Activated CD4-positive, alpha-beta T cell treated with anti-CD3 and anti-CD28 coated beads, Interleukin-2, amount 50 U/mL, for 16 hours (primary cell): ENCODE measurements around the gene TPST2.

Source experiments
- DNase-seq: peaks from one replicate; pipeline ENCODE4 v3.0.0-alpha.2; 2020

TPST2 gene

DNA sequence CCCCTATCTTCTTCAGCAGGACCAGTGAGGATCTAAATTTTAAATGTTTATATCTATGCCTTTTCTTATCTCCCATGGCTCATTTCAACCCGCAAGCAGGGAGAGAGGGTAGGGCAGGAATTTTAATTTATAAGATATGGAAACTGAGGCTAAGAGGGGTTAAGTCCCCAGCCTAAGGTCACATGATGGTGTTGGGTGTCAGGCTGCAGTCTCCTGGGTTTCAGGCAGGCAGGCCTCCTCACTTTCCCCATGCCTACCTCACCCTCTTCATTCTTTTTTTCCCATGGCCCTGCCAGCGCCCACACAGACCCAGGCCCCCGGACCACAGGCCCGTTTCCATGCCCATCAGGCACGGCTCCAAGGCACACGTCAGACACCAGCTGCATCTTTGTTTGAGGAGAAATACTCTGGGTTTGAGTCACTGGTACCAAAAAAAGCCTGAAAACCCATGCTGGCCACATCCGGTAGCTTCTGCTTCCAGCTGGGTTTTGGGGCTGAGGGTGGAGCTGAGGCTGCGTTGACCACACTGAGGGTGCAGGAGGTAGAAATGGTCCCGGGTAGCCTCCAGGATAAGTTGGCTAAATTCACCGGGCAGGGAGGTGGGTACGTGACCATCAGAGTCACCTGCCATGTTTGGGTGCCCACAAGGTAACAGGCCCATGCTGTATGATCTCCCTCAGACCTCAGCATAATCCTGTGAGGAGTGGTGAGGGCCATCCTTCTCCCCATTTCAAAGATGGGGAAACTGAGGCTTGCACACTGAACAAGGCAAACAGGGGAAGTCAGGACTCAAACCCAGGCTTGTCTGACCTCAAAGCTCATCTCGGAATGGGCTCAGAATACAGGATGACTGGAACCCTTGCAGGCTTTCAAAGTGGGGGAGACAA, 20.4 kb upstream of the TPST2 start:
- DNase-seq, result peak; percentile 80

DNA sequence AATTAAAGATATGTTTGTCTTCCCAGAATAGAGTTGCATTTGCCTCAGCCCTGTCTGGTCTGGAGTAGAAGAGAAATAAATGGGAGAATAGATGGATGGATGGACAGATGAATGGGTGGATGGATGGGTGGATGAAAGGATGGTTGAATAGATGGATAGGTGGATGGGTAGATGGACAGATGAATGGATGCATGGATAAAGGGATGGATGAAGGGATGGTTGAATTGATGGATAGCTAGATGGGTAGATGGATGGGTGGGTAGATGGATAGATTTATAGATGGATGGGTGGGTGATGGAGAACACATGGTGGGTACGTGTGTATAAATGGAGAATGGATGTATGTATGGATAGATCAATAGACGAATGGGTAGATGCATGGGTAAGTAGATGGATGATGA, 19.4 kb upstream of the TPST2 start:
- no peak for DNase-seq

DNA sequence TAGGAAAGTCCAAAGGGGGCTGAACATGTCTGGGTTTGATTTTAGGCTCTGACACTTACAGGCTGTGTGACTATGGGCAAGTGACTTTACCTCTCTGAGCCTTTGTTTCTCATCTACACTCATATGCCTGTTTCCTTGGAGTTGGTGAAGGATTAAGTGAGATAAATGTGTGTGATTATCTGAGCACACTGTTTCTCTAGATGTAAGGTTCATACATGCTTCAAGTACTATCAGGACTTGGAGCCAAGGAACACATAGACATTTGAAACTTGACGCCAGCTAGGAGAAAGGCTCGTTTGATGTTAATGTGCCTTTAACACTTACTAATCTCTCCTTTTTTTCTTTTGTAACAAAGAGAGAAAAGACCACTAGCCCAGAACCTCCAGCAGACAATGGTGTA, 18.2 kb upstream of the TPST2 start:
- no peak for DNase-seq

DNA sequence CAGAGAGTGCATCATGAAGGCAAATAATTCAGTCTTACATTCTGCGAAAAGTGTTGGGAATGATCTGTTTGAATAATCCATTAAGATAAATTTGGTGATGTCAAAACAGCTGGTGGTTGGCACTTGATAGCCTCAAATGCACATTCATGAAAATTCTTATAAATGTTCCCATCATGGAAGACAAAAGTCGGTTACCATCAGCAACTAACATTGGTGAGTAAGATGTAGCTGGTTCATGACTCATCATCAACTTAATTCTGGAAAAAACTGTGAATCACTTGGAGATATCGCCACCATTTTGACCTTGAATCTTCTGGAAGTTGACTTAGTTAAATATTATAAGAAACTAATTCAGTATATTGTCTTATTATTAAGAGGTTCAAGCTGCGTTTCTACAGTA, 16.7 kb upstream of the TPST2 start:
- no peak for DNase-seq

DNA sequence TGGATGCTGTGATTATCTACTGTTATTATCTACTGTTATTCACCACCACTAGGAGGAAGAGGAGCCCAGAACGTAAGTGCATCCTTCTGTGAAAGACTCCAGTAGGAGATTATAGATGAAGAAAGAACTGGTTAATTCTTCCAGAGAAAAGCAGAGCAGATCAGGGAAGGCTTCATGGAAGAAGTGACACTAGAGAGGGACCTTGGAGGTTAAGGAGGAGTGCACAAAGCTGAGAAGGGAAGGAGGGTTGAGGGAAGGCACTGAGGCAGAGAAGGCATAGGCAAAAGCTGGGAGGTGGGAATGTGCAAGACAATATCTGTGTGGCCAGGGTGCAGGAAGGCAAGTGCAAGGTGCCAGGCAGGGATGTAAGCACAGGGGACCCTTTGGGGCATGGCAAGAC, 14.4 kb upstream of the TPST2 start:
- DNase-seq, result no peak

DNA sequence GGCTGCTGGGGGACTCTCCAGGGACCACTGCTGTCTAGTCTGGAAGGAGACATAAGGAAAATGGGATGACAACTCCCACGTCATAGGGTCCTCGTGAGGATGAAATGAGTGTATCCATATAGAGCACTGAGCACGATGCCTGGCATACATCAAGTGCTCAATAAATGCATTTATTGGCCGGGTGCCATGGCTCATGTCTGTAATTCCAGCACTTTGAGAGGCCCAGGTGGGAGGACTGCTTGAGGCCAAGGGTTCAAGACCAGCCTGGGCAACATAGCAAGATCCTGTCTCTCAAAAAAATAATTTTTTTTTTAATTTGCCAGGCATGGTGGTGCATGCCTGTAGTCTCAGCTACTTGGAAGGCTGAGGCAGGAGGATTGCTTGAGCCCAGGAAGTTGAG, 12.2 kb upstream of the TPST2 start:
- DNase-seq, result no peak

DNA sequence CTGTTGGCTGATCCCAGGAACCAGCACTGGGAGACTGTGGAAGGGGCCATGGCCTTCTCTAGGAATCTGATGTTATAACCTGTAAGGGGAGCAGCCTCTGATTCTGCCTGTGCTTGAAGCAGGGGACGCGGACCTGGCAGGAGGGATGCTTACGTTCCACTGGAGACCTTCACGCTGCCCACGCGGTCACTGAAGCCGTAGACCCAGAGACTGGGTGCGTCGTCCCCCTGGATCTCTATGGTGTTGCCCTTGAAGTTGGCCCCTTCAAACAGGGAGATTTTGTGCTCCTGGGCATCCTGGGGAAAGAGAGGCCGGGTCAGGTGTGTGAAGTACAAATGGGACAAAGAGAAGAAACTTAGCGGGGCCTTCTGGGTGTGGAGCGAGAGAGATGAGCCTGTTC, 11.8 kb upstream of the TPST2 start:
- DNase-seq, result no peak

DNA sequence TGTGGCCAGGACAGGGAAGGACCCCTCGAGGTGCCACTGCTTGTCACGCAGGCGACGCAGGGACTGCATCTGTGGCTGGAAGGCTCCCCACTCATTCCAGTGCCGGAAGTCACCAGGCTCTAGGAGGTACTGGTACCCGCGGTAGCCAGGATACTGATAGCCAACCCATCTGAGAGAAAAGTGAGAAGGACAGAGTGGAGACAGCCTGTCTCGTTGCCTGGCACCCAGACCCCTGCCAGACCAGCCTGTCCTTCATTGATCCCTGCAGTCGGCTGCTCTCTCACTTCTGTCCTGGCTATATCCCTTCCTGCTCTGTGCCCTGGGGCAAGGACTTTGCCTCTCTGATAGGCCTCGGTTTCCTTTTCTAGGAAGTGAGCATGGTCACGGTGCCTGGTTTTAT, 9.6 kb upstream of the TPST2 start:
- DNase-seq, result no peak

DNA sequence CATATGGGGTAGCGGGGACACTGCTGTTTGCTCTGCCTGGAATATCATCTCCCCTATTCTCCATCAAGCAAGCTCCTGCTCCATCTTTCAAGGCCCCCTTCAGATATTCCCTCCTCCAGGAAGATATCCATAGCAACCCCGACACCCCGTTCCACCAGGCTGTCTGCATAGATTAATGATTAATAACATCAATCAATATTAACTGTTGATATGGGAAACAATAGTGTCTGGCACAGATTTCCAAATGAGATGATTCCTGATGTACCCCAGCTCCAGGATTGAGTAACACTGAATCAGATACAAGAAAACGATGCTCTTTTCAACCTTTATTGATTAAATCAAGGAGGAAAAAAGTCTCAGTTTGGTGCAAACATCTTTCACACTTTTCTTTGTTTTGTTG, 7.5 kb upstream of the TPST2 start:
- no peak for DNase-seq

DNA sequence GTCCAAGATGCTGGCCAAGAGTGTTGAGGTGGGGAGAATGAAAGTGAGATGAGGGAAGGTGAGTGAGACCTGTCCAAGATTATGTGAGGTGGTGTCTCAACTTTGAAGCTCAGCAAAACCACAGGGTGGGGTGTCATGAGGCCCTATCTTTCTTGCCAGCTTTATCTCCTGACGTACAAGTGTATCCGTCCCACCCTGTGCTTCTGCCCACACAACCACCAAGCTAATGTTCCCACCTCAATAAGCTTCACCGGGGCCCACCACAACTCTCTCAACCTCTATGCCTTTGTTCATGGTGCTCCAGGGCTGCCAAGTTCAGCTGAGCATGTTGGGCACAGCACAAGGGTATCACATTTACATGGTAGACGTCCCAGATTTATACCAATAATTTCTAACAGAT, 7.1 kb upstream of the TPST2 start:
- no peak for DNase-seq

DNA sequence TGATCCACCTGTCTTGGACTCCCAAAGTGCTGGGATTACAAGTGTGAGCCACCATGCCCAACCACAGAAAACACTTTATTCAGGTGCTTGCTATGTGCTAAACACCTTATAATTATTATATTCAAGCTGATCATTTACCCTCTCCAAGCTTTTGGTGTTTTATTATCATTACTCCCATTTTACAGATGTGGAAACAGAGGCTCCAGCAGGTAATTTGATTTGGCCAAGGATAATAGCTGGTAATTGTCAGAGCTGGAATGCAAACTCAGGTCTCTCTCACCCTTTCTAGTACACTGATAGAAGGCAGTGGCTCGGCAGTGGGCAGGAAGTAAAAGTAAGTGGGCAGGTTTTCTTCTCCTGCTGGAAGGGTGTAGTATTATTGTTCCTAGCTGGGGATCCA, 3.8 kb upstream of the TPST2 start:
- no peak for DNase-seq

DNA sequence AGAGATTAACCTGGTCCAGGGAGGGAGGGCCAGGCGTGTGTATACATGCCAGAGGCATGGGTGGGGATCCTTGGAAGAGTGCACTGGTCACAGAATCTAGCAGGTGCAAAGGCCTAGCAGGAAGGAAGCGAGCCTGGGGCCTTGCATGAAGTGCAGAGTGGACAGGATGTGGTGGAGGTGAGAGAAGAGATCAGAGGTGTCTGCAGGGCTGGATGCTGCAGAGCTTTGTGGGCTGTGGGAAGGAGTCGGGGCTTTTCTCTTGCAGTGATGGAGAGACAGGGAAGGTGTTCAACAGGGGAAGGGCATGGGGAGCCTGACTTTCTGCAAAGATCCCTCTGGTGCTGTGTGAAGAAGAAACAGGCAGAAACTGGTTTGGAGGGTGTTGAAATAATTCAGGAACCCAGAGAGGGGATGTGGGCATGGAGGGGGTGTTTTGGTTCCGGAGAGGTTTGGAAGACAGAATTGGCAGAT, 2.5 kb upstream of the TPST2 start:
- DNase-seq, result peak; percentile 73

DNA sequence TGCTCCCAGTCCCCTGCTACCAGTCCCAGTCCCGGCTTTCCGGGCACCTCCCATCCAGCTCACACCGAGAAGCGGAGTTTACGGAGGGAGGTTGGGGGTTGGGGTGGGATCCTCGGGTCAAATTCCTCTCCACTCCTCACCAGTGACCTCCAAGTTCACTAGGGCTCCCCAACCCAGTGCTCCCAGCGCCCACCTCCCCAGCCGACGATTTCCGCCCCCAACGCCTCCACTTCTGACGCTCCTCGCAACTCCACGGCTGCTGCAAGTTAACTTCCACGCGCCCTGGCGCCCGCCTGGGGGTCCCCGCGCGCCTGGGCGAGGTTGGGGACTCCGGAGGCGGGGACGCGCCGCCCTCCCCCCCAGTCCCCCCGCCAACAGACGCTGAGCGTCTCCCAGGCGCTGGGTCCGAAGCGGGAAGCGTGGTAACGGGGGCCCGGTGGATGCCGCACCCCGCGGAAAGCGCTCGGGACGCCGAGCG, 526 bp downstream of the TPST2 start:
- peak; percentile 20 for DNase-seq

DNA sequence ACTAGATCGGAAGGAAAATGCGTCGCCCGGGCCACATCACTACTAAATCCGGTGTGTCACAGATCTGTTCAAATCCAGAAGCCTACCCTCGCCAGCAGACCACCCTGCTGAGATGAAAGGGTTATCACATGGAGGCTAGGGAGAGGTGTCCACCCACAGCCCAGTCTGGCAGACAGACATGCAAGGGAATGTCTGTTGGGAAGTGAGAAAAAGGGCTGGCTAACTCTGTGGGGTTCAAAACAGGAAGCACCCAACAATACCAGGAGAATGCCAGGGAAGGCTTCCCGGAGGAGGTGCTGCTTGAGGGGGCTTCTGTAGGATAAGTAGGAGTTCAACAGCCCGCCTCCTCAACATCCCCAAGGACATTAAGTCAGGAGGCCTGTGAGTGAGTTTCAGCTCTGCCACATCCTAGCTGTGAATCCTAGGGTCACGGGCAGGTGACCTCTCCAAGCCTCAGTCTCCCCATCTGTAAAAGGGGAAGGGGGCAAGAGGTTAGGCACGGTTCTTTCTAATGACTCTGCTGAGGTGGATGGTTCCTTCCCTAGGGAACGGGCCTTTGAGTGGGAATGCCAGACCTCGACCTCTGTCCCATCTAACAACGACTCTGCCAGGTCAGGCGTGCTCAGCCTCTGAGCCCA, 1.1 kb downstream of the TPST2 start:
- no peak for DNase-seq

DNA sequence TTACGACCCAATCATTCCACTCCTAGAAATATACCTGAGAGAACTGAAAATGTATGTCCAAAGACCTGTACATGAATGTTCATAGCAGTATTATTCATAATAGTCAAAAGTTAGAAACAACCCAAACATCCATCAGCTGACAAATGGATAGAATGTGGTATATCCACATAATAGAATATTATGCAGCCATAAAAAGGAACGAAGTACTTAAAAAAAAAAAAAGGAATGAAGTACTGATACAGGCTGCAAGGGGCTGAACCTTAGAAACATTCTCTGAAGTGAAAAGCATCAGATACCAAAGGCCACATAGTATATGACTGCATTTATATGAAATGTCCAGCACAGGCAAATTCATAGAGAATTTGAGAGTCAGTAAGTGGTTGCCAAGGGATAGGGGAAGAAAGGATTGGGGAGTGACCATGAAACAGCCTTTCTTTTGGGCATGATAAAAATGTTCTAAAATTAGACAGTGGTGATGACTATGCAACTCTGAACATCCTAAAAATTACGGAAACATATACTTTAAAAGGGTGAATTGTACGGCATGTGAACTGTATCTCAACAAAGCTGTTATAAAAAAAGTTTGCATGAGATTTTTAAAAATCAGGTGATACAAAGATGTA, 1.8 kb downstream of the TPST2 start:
- DNase-seq, result no peak

DNA sequence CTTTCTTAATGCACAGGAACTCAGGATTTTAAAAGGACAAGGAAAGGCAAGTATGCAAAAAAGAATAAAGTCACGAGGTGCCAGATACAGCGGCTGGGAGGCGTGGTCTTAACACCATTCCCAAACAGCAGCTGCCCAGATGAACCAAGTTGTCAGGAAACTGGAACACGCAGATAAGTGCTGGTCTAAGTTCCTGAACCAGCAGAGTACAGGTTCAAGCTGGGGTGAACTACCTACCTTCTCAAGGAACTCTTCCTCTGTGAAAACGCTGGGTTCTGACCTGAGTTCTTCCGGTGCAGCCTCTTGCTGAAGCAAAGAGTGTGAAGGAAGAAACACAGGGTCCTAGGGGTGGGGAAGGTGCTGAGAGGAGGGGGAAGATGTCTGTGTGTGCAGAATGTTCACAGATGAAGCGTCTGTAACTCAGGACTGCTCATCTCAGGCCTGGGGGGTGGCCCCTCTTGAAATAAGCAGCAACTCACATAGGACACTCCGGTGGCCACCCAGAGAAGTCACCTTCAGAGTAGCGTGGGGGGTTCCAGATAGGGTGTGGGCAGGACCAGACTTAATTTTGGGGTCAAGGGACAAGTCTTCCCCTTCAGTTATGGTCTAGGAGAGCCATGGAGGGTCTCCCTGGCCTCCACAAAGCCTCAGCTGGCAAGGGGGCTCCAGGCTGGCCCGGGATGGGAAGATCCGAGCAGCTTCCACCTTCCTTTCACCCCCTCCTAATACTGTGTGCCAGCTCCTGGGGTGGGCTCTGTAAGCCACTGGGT, 3.2 kb downstream of the TPST2 start:
- DNase-seq, result no peak

DNA sequence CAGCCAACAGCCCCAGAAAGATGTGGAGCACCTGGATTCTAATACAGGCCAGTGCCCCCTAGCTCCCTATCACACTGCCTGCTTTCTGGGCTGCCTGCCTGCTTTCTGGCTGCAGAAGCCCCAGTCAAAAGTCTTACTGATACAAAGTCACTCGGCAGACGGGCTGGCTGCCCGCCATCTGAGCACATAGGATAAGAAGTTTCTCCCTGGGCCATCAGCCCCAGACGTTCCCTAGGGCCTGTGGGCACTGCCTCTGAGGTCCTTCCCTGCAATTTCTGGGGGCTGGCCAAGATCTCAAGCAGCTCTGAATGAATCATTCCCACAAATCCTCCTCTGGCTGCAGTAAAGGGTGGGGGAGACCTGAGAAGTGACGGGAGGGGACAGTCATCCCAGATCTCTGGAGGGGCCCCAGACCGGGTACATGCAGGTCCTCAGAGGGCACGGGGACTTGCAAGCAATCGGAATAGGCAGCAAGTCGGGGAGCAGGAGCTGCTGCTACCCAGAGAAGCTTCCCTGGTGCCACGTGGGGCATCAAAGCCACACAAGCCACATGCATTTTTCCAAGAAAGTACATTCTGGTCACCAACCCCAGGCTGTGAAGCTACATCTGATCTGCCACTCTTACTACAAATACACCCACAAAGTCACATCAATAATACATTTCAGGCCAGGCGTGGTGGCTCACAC, 4.7 kb downstream of the TPST2 start:
- DNase-seq, result no peak

DNA sequence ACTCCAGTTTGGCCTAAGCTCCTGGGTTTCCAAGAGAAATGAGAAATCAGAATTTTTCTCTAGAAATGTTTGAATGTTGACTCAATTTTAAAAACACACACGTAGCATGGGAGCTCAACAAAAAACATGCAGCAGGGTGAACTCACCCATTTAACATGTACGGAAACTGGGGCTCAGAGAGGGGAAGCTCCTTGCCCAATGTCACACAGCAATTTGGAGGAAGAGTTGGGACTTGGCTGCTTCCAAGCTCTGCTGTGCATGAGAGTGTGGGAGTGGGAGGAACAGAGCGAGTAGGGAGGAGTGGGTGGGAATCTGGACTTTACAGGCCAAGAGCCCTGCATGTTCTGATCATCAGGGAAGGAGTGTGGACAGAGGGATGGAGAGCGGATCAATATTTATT, 5.9 kb downstream of the TPST2 start:
- DNase-seq, result no peak

DNA sequence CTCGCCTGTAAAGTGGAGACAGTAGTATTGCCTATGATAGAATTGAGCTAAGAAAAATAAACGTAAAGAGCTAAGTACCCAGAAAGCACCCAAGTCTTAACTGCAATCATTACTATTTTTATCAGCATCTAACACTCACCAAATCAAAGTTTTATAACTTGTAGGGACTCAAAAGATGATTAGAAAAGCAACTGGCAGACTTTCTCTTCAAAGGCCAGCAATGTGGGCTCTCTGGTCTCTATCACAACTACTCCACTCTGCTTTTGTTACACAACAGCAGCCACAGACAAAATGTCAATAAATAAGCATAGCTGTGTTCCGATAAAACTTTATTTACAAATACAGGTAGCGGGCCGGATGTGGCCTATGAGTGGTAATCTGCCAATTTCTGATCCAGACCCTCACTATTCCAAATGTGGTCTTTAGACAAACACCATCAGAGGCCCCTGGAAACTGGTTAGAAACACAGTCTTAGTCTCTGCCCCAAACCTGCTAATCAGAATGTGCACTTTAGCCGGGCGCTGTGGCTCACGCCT, 8.2 kb downstream of the TPST2 start:
- DNase-seq, result no peak

DNA sequence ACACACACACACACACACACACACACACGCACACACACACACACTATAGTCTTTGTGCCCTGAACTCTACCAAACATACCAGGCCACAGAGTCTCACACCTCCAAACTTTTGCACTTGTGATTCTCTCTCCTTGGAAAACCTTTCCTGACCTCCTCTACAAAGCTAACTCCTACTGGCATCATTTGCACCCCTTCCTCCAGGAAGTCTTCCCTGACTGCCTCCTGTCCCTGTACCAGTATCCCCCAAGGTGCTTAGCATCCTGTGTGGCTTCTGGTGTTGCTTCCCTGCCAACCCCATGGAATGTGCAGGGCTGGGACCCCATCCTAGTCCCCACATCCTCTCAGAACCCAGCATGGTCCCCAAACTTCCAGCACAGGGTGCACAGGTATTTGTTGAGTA, 8.9 kb downstream of the TPST2 start:
- DNase-seq, result no peak

DNA sequence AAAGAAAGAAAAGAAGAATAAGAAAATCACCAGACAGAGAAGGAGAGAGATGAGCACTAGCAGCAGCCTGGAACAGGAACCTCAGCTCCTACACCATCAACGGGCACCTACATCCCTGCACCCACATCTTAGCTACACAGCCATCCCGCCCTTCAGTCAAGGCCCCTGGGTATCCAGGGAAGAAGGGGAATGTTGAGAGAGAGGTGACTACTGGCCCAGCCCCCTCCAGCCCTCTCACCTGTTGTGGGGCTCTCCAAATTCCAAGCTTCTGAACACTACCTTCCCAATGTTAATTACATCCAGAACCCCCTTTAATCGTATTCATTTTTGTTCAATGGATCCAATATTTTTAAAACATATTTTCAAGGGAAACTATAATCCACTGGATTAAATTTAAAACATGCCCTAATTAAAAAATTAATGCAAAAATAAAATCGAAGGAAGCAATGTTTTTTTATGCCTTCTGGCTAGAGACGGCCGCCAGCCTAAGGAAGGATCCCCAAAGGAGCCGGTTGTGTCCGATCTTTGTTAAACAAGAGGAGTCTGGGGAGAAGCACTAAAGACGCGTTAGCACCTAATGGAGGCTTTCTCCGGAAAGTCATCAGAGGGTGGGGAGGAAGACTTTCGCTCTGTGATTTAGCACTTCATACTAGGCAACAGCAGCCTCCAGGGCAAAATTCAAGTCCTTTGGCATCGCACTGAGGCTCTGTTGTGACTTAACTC, 9.5 kb downstream of the TPST2 start:
- no peak for DNase-seq
